Measurements from ENCODE around the gene DUS4L.

DNA sequence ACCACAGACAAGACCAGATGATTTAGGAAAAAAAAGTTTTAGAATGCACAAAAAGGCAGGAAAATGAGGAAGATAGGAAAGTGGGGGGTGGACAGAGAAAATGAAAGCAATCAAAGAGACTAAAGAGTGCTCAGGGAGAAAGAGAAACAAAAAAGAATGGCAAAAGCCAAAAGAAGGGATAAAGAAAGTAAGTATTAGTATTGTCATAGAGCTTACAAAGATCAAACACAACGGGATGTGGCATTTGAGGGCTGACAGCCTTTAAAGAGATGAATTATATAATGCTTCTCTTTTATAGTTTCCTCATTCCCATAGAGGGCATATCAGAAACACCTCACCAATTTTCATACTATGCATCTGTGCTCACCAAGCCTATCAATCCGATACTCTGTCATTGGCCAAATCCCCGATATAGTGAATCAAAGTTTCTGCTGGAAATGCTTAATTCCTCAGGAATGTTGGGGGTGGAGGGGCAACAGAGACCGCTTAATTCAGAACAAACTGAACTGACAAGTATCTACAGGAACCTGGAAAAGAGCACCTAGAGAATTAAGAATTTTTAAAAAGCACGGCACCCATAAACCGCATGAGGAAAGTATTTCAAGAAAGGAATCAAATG, 2.8 kb upstream of the DUS4L start:
- TF ChIP-seq, protein P1, sequence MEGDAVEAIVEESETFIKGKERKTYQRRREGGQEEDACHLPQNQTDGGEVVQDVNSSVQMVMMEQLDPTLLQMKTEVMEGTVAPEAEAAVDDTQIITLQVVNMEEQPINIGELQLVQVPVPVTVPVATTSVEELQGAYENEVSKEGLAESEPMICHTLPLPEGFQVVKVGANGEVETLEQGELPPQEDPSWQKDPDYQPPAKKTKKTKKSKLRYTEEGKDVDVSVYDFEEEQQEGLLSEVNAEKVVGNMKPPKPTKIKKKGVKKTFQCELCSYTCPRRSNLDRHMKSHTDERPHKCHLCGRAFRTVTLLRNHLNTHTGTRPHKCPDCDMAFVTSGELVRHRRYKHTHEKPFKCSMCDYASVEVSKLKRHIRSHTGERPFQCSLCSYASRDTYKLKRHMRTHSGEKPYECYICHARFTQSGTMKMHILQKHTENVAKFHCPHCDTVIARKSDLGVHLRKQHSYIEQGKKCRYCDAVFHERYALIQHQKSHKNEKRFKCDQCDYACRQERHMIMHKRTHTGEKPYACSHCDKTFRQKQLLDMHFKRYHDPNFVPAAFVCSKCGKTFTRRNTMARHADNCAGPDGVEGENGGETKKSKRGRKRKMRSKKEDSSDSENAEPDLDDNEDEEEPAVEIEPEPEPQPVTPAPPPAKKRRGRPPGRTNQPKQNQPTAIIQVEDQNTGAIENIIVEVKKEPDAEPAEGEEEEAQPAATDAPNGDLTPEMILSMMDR (IDR thresholded peaks at IDR 0.05), result no peak
- no peak for TF ChIP-seq POLR2A (IDR thresholded peaks at IDR 0.05)

All from lower leg skin (tissue), 3 donors.